ENCODE measurements around the gene FIGNL2.
A peak's percentile ranks its signal among the peaks of the same experiment; 100 is the strongest.
"Not testable (repeated sequence)": the region's sequence is repeated elsewhere in the genome, so short reads cannot be mapped to it uniquely, and the experiment has no call there.

Gene FIGNL2

DNA sequence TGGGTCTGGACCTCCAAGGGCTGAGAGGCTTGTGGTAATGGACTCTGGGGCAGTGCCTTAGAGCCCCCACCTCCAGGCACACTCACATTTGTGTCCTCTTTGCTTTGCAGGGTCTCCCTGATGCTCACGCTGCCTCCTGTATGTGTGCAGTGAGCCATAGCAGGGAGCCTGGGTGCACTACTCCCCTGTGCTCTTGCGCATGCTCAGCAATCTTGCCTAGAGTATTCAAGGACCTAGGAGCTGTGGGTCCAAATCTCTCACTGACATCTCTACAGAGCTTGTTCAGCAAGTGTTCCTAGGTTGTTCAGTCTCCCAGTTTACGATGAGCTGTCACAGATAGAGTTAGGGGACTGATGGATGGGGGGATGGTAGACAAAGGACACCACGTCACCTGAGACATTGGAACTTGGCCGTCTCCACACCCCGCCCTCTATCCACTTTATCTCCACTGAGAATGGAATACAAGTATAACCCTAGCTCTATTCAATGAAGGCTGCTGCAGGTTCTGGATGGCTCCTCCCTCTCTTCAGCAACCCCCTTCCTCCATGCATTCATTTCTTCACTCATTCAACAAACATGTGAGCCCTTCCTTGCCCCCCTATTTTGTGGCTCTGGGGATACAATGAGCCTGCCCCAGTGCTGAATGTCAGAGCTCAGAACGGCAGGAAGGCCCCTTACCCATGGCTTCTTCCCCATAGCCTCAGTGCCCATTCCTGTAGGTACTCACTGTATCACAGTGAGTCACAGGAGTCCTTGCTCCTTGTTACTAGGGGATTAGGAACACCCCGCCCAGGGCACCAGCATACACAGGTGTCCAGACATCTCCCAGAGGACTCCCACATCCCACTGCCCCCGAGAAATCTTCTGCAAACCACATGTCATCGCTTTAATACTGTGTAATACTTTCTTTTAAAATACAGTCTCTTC, 31.2 kb downstream of the FIGNL2 start:
- DNase-seq: no peak

DNA sequence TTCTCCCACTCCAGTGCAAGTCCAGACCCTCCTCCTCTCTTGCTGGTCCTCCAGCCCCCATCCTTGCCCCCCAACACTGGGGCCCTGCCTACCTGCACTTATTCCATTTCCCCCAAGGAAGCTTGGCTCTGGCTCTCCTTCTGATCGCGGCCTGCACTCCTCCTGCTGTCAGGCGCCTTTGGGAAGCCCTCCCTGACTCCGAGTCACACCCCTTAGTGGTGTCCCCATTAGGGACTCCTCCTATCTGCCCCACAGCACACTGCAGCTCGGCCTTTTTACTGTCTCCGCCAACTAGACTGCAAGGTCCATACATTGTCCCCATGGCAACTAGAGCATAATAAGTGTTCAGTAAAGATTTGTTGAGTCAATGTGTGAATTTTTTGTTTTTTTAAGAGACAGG, 32.9 kb downstream of the FIGNL2 start:
- no peak for DNase-seq

- DNase-seq: peak; percentile 77 to 91
These were observed 34.0 kb downstream of the FIGNL2 start for GRCh38 chr12:51814311-51815088.

DNA sequence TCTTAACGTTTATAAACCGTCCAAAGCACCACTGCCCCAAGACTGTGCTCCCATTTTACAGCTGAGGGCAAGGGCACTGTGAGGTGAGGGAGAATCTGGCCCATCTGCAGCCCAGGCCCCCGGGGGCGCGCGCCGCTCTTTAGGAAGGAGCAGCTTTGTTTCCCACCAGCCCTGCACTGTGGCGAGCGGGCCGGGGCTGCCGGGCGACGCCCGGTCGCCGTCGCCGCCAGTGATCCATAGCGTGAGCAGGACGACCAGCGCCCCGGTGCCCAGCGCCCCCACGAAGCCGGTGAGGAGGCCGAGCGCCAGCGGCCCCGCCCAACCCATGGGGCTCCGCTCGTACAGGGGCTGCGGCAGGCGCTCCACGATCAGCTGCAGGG, 34.6 kb downstream of the FIGNL2 start:
- DNase-seq: no peak

DNA sequence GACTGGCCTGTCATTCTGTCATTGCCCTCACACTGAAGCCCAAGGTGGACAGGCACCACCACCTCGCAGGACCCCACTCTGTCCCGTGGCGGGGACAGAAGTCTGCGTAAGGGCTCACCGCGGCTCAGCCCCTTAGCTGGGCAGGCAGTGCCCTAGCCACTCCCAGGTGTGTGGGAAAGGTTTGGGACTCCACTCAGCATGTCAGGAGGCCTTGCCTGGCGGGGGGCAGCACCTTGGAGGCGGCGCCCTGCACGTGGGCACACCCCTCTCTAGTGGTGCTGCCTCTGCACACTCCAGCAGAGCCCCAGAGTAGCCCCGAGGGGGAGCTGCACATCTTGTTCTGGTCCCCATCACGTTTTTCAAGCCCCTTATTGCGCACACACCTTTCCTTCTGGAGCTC, 35.6 kb downstream of the FIGNL2 start:
- no peak for DNase-seq

DNA sequence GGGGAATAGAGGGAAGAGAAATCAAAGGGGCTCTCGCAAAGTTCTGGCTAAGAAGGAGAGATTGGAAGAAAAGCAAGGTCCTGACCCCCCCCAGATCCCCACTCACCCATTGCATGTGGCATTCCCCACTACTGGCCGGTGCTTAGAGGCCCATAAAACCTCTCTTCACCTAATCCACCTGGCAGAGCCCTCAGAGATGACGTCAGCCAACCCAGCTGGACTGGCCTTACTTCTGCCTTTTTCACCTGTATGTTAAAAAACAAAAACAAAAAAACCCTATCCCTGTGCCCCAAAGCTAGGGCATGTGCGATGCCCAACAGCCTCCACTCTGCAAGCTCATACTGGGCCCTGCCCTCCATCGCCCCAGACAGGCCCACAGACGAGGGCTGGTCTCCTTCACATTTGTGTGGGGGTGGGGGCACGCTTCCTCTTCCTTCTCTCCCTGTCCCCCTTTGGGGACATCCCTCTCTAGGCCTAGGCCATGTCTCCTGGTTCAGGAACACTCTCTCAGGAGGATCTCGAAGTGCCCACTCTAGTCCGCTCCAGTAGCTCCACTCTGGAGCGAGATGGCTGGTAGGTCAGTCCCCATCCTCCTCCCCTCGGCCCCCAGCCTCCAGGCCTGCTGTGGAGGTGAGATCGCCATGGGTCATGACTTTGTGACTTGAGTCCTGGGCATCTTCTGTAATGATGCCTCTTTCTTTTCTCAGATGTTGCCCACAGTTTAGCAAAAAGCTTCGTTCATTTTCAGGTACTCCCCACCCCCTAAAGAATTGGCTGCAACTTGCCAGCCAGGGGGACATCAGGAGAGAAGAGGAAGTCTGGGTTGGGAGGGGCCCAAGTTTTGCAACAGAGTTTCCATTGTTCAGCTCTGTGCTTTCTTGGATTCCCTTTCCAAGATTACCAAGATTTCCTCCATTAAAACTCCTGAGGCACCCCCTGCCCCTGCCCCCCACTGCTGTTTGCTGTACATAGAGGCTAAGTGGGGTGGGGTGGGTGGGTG, 37.0 kb downstream of the FIGNL2 start:
- DNase-seq: no peak

- no peak for DNase-seq
These were observed 39.3 kb downstream of the FIGNL2 start for GRCh38 chr12:51809193-51809592.

GRCh38 chr12:51806896-51807295, 41.6 kb downstream of the FIGNL2 start:
- no peak for DNase-seq

DNA sequence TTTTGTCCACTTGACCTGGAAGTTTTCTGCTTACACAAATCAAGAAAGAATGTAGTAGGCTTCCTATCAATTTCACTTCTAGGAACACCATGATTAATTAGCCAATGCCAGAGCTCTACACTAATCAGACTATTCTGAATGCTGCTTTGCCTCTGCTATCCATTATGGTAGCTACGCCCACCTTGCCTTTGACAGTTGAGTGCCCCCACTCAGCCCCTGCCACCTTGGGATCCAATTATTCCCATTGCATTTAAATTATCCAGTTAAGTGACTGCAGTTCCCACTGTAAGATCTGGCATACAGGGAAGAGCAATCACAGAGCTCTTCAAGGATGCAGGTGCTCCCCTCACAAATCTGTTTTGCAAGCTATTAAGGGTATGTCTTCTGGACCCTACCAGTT, 47.5 kb downstream of the FIGNL2 start:
- DNase-seq: no peak

GRCh38 chr12:51798501-51798900, 50.0 kb downstream of the FIGNL2 start:
- peak; percentile 25 to 40 for DNase-seq

DNA sequence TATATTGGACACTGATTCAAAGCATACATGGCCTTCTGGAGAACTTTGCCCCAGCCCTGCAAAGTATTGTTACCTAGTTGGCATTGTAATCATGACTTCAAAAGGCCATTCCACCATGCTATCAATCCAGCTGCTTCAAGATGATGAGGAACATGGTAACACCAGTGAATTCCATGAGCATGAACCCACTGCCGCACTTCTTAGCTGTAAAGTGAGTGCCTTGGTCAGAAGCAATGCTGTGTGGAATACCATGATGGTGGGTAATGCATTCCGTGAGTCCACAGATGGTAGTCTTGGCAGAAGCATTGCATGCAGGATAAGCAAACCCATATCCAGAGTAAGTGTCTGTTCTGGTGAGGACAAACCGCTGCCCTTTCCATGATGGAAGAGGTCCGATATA, 50.5 kb downstream of the FIGNL2 start:
- DNase-seq: not testable (repeated sequence)

DNA sequence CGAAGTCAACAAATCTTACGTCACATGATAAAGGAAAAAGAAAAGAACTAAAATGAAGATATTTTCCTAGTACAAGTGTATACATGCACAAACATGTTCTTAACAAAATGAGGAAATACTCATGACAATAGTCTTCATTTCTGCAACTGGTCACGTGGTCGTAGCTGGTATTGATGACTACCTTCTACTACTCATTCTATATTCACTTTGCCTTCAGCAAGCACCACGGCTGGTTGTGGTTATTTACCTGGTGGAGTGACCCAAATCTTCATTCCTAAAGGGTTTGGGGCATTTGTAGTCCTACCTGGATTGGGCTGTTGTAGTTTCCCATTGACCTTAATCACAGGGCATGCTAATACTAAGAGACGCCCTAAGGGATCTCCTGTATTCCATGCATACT, 51.2 kb downstream of the FIGNL2 start:
- DNase-seq: no peak

- no peak for DNase-seq
These were observed 55.3 kb downstream of the FIGNL2 start for GRCh38 chr12:51793201-51793600.

DNA sequence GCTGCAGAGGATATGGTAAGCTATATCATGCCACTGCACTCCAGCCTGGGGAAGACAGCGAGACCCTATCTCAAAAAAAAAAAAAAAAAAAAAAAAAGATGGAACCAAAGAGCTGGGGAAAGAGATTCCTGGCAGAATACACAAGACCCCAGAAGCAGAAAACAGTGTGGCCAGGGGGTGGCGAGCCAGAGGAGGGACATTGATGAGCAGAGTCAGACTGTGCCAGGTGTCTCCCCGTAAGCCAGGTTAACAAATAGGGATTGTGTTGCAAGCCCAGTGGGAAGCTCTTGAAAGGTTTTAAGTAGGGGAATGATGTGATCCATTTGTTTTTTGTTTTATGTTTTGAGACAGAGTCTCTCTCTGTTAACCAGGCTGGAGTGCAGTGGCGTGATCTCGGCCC, 56.1 kb downstream of the FIGNL2 start:
- no peak for DNase-seq

DNA sequence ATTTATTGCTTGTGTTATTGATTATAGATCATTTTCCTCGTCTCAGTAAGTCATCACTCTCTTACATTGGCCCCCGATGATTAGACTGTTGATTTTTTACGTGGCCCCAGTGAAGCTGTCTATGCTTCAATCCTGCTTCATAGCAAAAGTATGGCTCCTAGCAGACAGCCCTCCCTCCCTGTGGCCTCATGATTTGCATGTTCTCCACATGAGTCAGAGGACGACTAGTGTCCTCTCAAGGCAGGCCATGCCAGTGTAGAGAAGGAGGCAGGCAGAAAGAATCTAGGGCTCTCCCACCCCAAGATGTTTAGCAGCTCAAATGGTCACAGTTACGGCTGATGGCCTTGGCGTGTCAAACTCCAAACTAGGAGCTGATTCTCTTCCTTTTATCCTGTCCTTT, 59.6 kb downstream of the FIGNL2 start:
- DNase-seq: no peak

DNA sequence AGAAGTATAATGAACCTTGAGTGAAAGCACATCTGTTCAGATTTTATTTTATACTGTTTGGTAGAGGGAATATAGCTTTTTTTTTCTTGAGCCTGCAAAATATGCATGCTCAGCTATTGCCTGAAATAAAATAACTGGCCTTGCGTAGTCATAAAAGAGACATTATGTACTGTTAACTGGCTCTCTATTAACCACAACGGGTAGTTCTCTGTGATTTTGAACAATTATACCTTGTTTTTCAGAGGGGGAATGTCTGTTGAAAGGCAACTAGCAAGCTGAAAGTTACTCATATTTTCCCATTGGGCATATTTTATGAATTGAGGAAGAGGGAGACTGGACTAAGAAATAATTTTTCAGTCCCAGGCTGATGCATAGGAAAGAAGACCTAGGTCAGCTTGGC, 62.6 kb downstream of the FIGNL2 start:
- DNase-seq: no peak

GRCh38 chr12:51784688-51785087, 63.8 kb downstream of the FIGNL2 start:
- DNase-seq: no peak

GRCh38 chr12:51779876-51780275, 68.6 kb downstream of the FIGNL2 start:
- DNase-seq: no peak

GRCh38 chr12:51777973-51778372, 70.5 kb downstream of the FIGNL2 start:
- DNase-seq: no peak

- DNase-seq: no peak
These were observed 71.1 kb downstream of the FIGNL2 start for GRCh38 chr12:51777457-51777856.

- DNase-seq: no peak
These were observed 73.6 kb downstream of the FIGNL2 start for GRCh38 chr12:51774933-51775332.

- DNase-seq: peak; percentile 15 to 43
These were observed 75.2 kb downstream of the FIGNL2 start for GRCh38 chr12:51773145-51773869.

All from inflammatory macrophage (primary cell).